ENCODE measurements around the gene SIRT7.

Gene SIRT7

GRCh38 chr17:81902653-81903414 lies 15.1 kb downstream of the SIRT7 start:
- TF ChIP-seq CTCF (IDR thresholded peaks at IDR 0.05; ENCODE audit: borderline replicate concordance, control extremely low read depth, extremely low read depth, insufficient read depth, missing control alignments): no peak
- no peak for DNase-seq (ENCODE audit: low spot score)
- in situ Hi-C loops (cut with MboI; ENCODE audit: low sequenced_read_pairs, unreplicated experiment): no loop called here

- in situ Hi-C loops (cut with MboI; ENCODE audit: low sequenced_read_pairs, unreplicated experiment): no loop called here
- DNase-seq (ENCODE audit: low spot score): peak; percentile 57
- no peak for TF ChIP-seq CTCF (IDR thresholded peaks at IDR 0.05; ENCODE audit: borderline replicate concordance, control extremely low read depth, extremely low read depth, insufficient read depth, missing control alignments)
Measured at GRCh38 chr17:81902023-81902652, 15.8 kb downstream of the SIRT7 start, which contains the start of gene NPB. Gene NPB, plus strand, starts transcription at chr17:81902238. Its CDS starts 40 bp downstream, at chr17:81902278.

- no peak for TF ChIP-seq CTCF (IDR thresholded peaks at IDR 0.05; ENCODE audit: borderline replicate concordance, control extremely low read depth, extremely low read depth, insufficient read depth, missing control alignments)
- DNase-seq (ENCODE audit: low spot score): no peak
- in situ Hi-C loops (cut with MboI; ENCODE audit: low sequenced_read_pairs, unreplicated experiment): no loop called here
Measured at GRCh38 chr17:81901167-81902022, 16.6 kb downstream of the SIRT7 start.

GRCh38 chr17:81900181-81900820 lies 17.7 kb downstream of the SIRT7 start:
- no peak for TF ChIP-seq CTCF (IDR thresholded peaks at IDR 0.05; ENCODE audit: borderline replicate concordance, control extremely low read depth, extremely low read depth, insufficient read depth, missing control alignments)
- in situ Hi-C loops (cut with MboI; ENCODE audit: low sequenced_read_pairs, unreplicated experiment): no loop called here
- no peak for DNase-seq (ENCODE audit: low spot score)

- in situ Hi-C loops (cut with MboI; ENCODE audit: low sequenced_read_pairs, unreplicated experiment): no loop called here
- no peak for TF ChIP-seq CTCF (IDR thresholded peaks at IDR 0.05; ENCODE audit: borderline replicate concordance, control extremely low read depth, extremely low read depth, insufficient read depth, missing control alignments)
- DNase-seq (ENCODE audit: low spot score): no peak
Measured at GRCh38 chr17:81899514-81900166, 18.3 kb downstream of the SIRT7 start.

Data from GM13976 (cell line).